Tibial nerve (tissue), 4 donors: ENCODE results near the gene PTGR3.

Experiments used
- CTCF ChIP-seq, 5 experiments: fragments of 200-600 bp in 3 of 5; fragments of 450-650 bp in 2 of 5; sonication (generic) in 3 of 5; IDR thresholded peaks; one replicate each; pipeline ENCODE4 v1.5.1; 2016 to 2019; ENCODE audit warnings: antibody characterized with exemption in 5 of 5, mild to moderate bottlenecking in 3 of 5, moderate library complexity in 2 of 5
- EP300 ChIP-seq, 2 donors: sonication (generic); formaldehyde crosslinking; IDR thresholded peaks; one replicate each; pipeline ENCODE4 v1.6.1; 2017; ENCODE audit warnings: antibody characterized with exemption in 2 of 2, mild to moderate bottlenecking in 1 of 2
- POLR2A ChIP-seq, 2 donors: fragments of 450-650 bp; IDR thresholded peaks; one replicate each; pipeline ENCODE4 v1.6.1; 2017; ENCODE audit warnings: antibody characterized with exemption in 2 of 2, mild to moderate bottlenecking in 2 of 2, moderate library complexity in 2 of 2

- TF ChIP-seq CTCF (IDR thresholded peaks at IDR 0.05) (no peak), POLR2A (IDR thresholded peaks at IDR 0.05) (no peak), EP300 (IDR thresholded peaks at IDR 0.05) (no peak)
Measured at GRCh38 chr18:75219745-75220375, 10.9 kb upstream of the PTGR3 start.
